ENCODE data around the gene EIF4B.
A peak's percentile ranks its signal among the peaks of the same experiment; 100 is the strongest.

EIF4B gene

GRCh38 chr12:53076461-53076860, 70.2 kb downstream of the EIF4B start:
- DNase-seq (ENCODE audit: low read depth), result no peak
- no peak for TF ChIP-seq CTCF (IDR thresholded peaks at IDR 0.05; ENCODE audit: control insufficient read depth, insufficient read depth, low read depth, low read length, missing control alignments)

GRCh38 chr12:53077030-53077429, 70.8 kb downstream of the EIF4B start:
- no peak overlapping the region for H3K4me3 ChIP-seq (ENCODE audit: control insufficient read depth, low read depth, low read length)
- no peak for TF ChIP-seq CTCF (IDR thresholded peaks at IDR 0.05; ENCODE audit: control insufficient read depth, insufficient read depth, low read depth, low read length, missing control alignments)
- DNase-seq (ENCODE audit: low read depth), result no peak

More at GRCh38 chr12:53076461-53076860, 70.2 kb downstream of the EIF4B start:
- no peak overlapping the region for H3K4me3 ChIP-seq (ENCODE audit: control insufficient read depth, low read depth, low read length)

GRCh38 chr12:53078425-53079225, 72.4 kb downstream of the EIF4B start:
- no peak for TF ChIP-seq CTCF (IDR thresholded peaks at IDR 0.05; ENCODE audit: control insufficient read depth, insufficient read depth, low read depth, low read length, missing control alignments)
- H3K4me3 ChIP-seq (ENCODE audit: control insufficient read depth, low read depth, low read length), result peak overlapping the region; percentile 71
- DNase-seq (ENCODE audit: low read depth), result no peak

GRCh38 chr12:53079226-53080117, 73.2 kb downstream of the EIF4B start, which contains the start of gene SPRYD3:
Gene SPRYD3 (minus strand): TSS chr12:53079390. CDS start chr12:53079333, 57 bp downstream.
- peak within 1 kb of the TSS; percentile 71 for H3K4me3 ChIP-seq (ENCODE audit: control insufficient read depth, low read depth, low read length)
- TF ChIP-seq CTCF (IDR thresholded peaks at IDR 0.05; ENCODE audit: control insufficient read depth, insufficient read depth, low read depth, low read length, missing control alignments), result no peak
- peak; percentile 85 for DNase-seq (ENCODE audit: low read depth)

GRCh38 chr12:53082637-53083175, 76.5 kb downstream of the EIF4B start:
- no peak for TF ChIP-seq CTCF (IDR thresholded peaks at IDR 0.05; ENCODE audit: control insufficient read depth, insufficient read depth, low read depth, low read length, missing control alignments)
- no peak overlapping the region for H3K4me3 ChIP-seq (ENCODE audit: control insufficient read depth, low read depth, low read length)
- DNase-seq (ENCODE audit: low read depth), result no peak

- DNase-seq (ENCODE audit: low read depth), result no peak
- H3K4me3 ChIP-seq (ENCODE audit: control insufficient read depth, low read depth, low read length), result no peak overlapping the region
- TF ChIP-seq CTCF (IDR thresholded peaks at IDR 0.05; ENCODE audit: control insufficient read depth, insufficient read depth, low read depth, low read length, missing control alignments), result no peak
These were observed 80.1 kb downstream of the EIF4B start for GRCh38 chr12:53086361-53086760.

Data from AG09309 (cell line).